ENCODE measurements around the gene ATP2C2.
A peak's percentile ranks its signal among the peaks of the same experiment; 100 is the strongest.

ATP2C2 gene

GRCh38 chr16:84479716-84480450 is 111.5 kb downstream of the ATP2C2 start:
- DNase-seq: no peak

- DNase-seq: no peak
Observed at GRCh38 chr16:84481051-84481735, 112.9 kb downstream of the ATP2C2 start.

GRCh38 chr16:84482001-84482891 is 113.9 kb downstream of the ATP2C2 start:
- DNase-seq: no peak

- no peak for DNase-seq
Observed at GRCh38 chr16:84482951-84483881, 114.9 kb downstream of the ATP2C2 start.

GRCh38 chr16:84483882-84484565 is 115.7 kb downstream of the ATP2C2 start:
- no peak for DNase-seq

- peak in 1 of 2 donors; percentile 48 for DNase-seq
Observed at GRCh38 chr16:84484579-84485254, 116.4 kb downstream of the ATP2C2 start.

- no peak for DNase-seq
Observed at GRCh38 chr16:84485255-84486010, 117.1 kb downstream of the ATP2C2 start.

GRCh38 chr16:84486126-84486525 is 117.8 kb downstream of the ATP2C2 start:
- DNase-seq: no peak

- no peak for DNase-seq
Observed at GRCh38 chr16:84486551-84487235, 118.4 kb downstream of the ATP2C2 start.

- DNase-seq: no peak
Observed at GRCh38 chr16:84487358-84487757, 119.0 kb downstream of the ATP2C2 start.

- no peak for DNase-seq
Observed at GRCh38 chr16:84489131-84489530, 120.8 kb downstream of the ATP2C2 start.

- no peak for DNase-seq
Observed at GRCh38 chr16:84495506-84495905, 127.2 kb downstream of the ATP2C2 start.

GRCh38 chr16:84496991-84497390 is 128.7 kb downstream of the ATP2C2 start:
- no peak for DNase-seq

- no peak for DNase-seq
Observed at GRCh38 chr16:84497418-84498222, 129.3 kb downstream of the ATP2C2 start.

GRCh38 chr16:84498223-84498610 is 129.9 kb downstream of the ATP2C2 start:
- no peak for DNase-seq

GRCh38 chr16:84498859-84499620 is 130.7 kb downstream of the ATP2C2 start:
- DNase-seq: no peak

- no peak for DNase-seq
Observed at GRCh38 chr16:84499638-84500037, 131.3 kb downstream of the ATP2C2 start.

- no peak for DNase-seq
Observed at GRCh38 chr16:84500531-84500930, 132.2 kb downstream of the ATP2C2 start.

Measured in inflammatory macrophage treated with lipopolysaccharide for 1 hour (primary cell).